GM06990 (cell line): Measurements from ENCODE around the gene BICD1.
"Not testable (repeated sequence)": the region's sequence is repeated elsewhere in the genome, so short reads cannot be mapped to it uniquely, and the experiment has no call there.

Experiments
- DNase-seq: peaks from one replicate; pipeline ENCODE4 v3.0.0-alpha.2; 2011; ENCODE audit not compliant: insufficient read length; ENCODE audit errors: extremely low read depth
- H3K27me3 ChIP-seq: replicated peaks from 2 replicates; pipeline ENCODE4 v1.6.0; 2011; ENCODE audit warnings: low read length; ENCODE audit not compliant: control insufficient read depth, insufficient read depth
- H3K36me3 ChIP-seq: 2 replicates; pipeline ENCODE4 v1.5.1; 2011; ENCODE audit warnings: low read length; ENCODE audit not compliant: control insufficient read depth, insufficient read depth
- H3K4me3 ChIP-seq: replicated peaks from 2 replicates; pipeline ENCODE4 v1.5.1; 2011; ENCODE audit warnings: low read depth, mild to moderate bottlenecking, control low read depth, low read length
- TF ChIP-seq, protein P1 (sequence below): IDR thresholded peaks from 2 replicates; pipeline ENCODE4 v1.5.1; 2011; ENCODE audit warnings: low read length, control low read depth, mild to moderate bottlenecking, inconsistent platforms; ENCODE audit not compliant: insufficient read depth, poor library complexity, severe bottlenecking

Gene BICD1

DNA sequence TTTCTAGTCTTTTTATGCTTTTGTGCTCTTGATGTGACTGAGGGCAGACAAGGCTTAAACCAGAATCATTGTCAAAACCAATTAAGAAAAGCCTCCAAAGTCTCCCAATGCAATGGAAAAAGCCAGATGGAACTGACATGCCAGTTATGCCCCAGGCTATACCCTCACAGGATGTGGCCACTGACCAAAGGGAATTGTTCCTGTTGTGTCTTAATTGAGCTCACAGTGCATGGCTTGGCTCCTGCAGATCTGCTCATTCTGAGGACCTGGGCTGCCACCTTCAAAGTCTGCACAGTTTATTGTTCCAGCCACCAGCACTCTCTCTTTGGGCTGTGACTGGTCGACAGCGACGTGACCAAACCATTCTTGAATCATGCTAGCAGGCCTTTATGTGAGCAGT lies 17.1 kb upstream of the BICD1 start:
- Histone ChIP-seq H3K27me3 (no peaks in the 10 kb centered on the region), H3K36me3 (no peaks in the 10 kb centered on the region), H3K4me3 (no peak overlapping the region)
- TF ChIP-seq, protein P1, sequence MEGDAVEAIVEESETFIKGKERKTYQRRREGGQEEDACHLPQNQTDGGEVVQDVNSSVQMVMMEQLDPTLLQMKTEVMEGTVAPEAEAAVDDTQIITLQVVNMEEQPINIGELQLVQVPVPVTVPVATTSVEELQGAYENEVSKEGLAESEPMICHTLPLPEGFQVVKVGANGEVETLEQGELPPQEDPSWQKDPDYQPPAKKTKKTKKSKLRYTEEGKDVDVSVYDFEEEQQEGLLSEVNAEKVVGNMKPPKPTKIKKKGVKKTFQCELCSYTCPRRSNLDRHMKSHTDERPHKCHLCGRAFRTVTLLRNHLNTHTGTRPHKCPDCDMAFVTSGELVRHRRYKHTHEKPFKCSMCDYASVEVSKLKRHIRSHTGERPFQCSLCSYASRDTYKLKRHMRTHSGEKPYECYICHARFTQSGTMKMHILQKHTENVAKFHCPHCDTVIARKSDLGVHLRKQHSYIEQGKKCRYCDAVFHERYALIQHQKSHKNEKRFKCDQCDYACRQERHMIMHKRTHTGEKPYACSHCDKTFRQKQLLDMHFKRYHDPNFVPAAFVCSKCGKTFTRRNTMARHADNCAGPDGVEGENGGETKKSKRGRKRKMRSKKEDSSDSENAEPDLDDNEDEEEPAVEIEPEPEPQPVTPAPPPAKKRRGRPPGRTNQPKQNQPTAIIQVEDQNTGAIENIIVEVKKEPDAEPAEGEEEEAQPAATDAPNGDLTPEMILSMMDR, result no peak
- DNase-seq, result no peak

DNA sequence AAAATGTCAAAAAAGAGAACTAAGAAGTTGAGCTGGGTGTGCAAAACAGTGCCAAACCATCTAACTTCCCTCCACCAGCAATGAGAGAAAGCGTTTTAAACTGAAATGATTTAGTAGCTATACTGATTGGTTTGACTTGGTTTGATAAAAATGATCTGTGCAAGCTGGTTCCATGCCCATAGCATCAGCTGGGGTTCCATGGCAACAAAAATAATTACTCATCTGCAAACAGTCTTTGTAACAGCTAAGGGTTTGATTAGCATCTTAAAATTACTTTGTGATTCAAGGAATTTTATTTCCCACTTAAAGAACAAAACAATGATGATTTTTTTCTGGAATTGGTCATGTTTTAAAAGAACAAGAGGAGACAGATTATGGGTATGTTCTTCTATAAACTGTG lies 15.0 kb upstream of the BICD1 start:
- Histone ChIP-seq H3K36me3 (no peaks in the 10 kb centered on the region), H3K4me3 (no peak overlapping the region), H3K27me3 (no peaks in the 10 kb centered on the region)
- TF ChIP-seq, protein P1, result no peak
- DNase-seq, result no peak

DNA sequence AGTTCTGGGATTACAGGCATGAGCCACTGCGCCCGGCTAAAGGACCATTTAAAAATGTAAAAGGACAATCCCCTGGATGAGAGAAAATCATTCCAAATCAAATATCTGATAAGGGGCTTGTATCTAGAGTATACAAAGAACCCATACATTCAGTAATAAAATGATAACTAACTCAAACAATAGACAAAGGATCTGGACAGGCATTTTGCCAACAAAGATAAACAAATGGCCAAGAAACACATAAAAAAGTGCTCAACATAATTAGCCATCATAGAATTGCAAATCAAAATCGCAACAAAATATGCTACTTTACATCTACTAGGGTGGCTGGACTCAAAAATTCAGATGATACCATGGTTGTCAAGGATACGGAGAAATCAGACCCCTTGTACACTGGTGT lies 8.5 kb upstream of the BICD1 start:
- TF ChIP-seq, protein P1, result no peak
- Histone ChIP-seq H3K36me3 (no peaks in the 10 kb centered on the region), H3K27me3 (no peaks in the 10 kb centered on the region), H3K4me3 (no peak overlapping the region)
- DNase-seq, result no peak

DNA sequence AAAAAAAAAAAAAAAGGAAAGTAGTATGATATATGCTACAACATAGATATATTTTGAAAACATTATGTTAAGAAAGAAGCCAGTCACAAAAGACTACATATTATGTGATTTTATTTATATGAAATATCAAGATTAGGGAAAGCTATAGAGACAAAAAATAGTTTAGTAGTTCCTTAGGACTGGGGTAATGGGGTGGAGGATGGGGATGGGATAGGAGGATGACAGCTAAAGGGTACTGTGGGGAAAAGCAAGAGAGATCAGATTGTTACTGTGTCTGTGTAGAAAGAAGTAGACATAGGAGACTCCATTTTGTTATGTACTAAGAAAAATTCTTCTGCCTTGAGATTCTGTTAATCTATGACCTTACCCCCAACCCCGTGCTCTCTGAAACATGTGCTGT lies 7.4 kb upstream of the BICD1 start:
- not testable (repeated sequence) for H3K36me3 ChIP-seq, DNase-seq, H3K27me3 ChIP-seq, H3K4me3 ChIP-seq

DNA sequence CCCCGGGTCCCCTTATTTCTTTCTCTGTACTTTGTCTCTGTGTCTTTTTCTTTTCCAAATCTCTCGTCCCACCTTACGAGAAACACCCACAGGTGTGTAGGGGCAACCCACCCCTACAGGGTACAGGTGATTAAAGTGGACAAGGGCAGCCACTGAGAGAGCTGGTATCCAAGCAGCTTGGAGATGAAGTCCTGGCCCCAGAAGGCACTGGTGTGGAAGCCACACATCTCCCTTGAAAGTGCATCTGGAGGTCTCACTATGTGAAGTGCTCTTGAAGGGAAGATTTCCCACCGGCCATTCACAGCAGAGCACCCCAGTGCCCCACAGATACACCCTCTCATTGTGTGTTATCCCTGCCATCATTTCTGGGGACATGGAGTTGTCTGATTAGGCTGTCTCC lies 6.3 kb upstream of the BICD1 start:
- DNase-seq, result no peak
- Histone ChIP-seq H3K4me3 (no peak overlapping the region), H3K36me3 (no peaks in the 10 kb centered on the region), H3K27me3 (no peaks in the 10 kb centered on the region)
- TF ChIP-seq, protein P1, result no peak

DNA sequence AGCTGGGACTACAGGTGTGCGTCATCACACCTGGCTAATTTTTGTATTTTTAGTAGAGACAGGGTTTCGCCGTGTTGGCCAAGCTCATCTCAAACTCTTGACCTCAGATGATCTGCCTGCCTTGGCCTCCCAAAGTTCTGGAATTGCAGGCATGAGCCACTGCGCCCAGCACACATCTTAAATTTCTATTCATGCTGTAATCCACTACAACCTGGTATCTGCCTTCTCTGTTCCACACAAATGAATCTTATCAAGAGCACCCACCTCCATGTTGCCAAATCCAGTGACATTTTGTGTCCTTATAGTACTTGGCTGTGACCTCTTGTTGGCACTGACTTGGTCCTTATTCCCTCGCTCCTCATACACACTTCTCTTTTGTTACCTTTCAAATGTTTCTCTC lies 5.8 kb upstream of the BICD1 start:
- TF ChIP-seq, protein P1, result no peak
- no peak for DNase-seq
- no peaks in the 10 kb centered on the region for H3K27me3 ChIP-seq
- H3K4me3 ChIP-seq, result no peak overlapping the region
- no peaks in the 10 kb centered on the region for H3K36me3 ChIP-seq
